CD4-positive, alpha-beta T cell treated with Interleukin-17A for 1 hour (primary cell): Measurements from ENCODE around the gene CACNA1B.

Experiments
- DNase-seq: peaks from one replicate; pipeline ENCODE4 v3.0.0-alpha.2; 2020

CACNA1B gene

GRCh38 chr9:138061631-138062030, 184.0 kb downstream of the CACNA1B start:
- DNase-seq: no peak

DNA sequence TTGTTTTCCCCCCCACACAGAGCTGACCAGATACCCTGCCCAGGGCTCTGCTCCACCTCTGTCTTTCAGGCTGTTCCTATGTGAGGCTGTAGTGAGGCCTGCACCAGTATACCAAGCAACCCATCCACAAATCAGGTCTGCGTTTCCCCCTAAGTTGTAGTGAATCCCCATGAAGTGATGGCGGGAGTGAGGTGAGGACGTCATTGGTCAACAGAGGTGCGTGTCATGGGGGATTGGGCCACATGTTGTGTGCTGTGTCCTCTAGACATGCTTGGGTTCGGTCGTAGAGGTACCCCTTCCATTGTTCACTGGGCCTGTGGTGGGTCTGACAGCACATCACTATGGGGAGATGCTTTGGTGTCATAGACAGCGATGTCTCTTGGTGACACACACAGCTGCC, 184.6 kb downstream of the CACNA1B start:
- DNase-seq: no peak

DNA sequence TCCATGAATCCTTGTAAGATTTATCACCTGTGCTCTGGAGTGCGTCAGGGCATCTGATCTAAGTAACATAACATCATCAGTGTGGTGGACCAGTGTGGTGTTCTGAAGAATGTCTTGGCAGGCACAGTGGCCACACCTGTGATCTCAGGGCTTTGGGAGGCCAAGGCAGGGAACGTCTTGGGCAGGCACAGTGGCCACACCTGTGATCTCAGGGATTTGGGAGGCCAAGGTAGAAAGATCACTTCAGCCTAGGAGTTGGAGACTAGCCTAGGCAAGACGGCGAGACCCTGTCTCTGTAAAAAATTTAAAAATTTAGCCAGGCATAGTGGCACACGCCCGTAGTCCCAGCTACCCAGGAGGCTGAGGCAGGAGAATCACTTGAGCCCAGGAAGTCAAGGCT, 185.5 kb downstream of the CACNA1B start:
- DNase-seq: no peak

DNA sequence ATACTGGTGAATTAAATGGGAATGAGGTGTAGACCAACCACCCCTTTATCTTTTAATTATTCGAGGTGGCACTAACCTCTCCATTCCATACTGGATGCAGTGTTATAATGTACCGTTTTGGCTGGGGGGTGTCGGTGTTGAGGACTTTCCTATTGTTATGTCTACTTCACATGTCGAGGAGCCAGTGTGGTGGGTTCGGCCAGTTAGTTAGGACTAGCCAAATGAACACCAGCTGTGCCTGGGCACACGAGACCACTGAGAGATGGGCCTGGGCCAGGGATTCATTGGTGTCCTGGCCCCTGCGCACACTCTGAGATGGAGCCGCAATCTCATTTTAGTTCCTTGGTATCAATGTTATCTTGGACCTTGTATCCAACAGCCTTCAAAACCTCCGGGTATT, 186.2 kb downstream of the CACNA1B start:
- no peak for DNase-seq

DNA sequence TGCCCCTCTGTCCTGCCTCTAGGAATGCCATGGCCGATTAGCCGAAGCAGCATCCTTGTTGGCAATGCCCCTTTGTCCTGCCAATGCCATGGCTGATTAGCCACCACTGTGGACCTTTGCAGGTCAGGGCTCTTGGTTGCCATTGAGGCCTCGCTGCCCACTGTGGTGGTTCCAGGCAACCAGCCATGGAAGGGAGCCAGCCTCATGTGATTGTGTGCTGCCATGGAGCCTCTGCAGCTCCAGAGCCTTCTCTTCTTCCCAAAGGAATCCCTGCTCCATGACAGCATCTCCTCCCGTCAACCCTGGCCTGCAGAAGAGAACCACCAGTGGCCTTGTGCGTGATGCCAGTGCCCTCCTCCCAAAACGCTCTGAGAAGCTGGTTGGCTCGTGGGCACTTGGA, 187.0 kb downstream of the CACNA1B start:
- no peak for DNase-seq

- no peak for DNase-seq
Measured at GRCh38 chr9:138065287-138065686, 187.7 kb downstream of the CACNA1B start.

DNA sequence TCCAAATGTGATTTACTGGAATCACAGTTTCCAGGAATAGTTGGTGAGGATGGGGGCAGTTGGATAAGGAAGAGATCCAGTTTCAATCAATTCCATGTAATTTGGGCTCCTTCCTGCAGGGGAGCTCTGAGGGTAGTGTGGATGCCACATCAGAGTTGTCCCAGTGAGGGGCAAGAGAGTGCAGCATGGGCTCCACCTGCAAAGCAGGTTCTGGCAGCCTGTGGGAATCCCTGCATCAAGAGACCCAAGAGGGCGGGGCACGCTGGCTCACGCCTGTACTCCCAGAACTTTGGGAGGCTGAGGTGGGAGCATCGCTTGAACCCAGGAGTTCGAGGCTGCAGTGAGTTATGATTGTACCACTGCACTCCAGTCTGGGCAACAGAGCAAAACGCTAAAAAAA, 188.5 kb downstream of the CACNA1B start:
- DNase-seq: no peak

GRCh38 chr9:138067613-138068367, 190.2 kb downstream of the CACNA1B start:
- DNase-seq: no peak

DNA sequence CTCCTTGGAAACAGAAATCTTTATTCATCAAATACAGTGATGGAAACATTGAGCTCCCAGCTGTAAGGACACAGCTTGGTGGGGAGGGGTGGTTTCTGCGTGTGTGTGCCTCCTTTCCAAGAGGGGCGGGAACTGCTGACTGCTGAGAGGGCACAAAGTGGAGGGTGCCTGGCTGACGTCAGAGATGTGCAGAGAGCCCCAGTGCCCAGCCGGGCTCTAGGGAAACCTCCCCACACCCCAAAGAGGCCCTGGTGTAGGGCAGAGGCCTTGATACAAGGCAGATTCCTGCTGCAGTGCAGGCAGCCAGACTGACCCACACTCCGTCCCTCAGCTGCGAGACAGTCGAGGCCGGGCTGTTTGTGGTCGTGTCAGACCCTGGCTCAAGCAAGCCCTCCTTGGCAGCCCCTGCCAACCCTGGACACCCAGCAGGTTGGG, 191.0 kb downstream of the CACNA1B start:
- no peak for DNase-seq

- no peak for DNase-seq
Measured at GRCh38 chr9:138069731-138070456, 192.3 kb downstream of the CACNA1B start.

DNA sequence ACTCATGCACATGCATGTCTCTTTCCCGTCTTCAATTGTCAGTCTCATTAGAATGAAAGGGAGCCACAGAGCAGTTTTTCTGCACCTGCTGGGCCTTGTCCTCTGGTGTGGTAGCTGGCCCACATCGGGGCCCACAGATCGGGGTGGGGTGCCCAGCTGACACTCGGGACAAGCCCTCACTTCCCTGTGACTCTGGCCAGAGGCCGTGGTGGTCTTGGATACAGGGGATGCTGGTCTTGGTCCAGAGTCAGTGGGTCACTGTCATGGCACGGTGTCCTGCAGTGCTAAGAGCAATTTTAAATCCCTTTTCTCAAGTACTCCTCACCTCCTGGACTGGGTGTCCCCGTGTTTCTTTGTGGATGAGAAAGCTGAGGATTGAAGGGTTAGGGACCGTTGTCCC, 193.2 kb downstream of the CACNA1B start:
- no peak for DNase-seq

DNA sequence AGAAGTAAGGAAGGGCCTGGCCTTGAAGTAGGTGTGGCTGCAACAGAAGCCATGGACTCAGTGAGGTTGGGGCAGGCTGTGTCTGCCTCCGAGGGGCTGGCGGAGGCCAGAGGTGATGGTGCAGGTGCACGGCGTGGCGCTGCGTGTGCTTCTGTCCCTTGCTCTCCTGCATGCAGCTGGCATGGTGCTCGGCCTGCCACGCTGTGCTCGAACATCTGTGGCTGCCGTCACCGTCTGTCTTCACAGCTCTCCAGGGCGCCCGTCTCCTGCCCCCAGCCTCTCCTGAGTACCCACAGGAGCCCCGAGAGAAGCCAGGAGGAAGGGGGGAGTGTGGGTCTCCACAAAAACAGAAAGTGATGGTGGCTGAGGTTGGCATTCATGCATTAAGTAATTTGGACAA, 193.7 kb downstream of the CACNA1B start:
- no peak for DNase-seq

- DNase-seq: no peak
Measured at GRCh38 chr9:138071731-138072130, 194.1 kb downstream of the CACNA1B start.

DNA sequence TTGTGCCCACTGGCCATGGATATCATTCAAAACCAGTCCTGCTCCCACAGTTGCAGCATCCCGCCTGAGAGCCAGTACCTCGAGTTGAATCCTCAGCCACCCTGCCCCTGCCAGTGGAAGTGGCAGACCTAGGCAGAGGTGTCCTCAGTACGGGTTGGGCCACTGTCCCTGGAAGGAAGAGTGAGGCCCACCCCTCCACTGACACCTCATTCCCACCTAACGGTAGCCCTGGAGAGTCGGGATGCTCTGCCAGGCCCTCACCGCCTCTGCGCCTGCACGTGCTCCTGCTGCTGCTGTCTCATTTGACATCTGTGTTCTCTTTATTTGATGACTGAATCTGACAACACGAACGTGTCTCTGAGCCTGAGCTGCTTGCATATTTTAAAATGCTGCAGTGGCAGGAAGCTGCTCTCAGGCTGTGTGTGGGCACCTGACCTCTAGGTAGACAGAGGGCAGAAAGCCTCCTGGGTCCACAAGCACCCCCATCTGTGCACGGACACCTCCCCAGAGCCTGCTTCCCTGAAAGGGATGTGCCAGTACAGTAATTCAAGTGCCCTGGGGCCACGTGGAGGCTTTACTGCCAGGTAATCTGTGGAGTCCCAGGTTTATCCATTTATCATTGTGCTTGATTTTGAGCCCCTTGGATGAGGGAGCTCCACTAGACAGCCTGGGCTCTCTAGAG, 194.7 kb downstream of the CACNA1B start:
- DNase-seq: no peak

GRCh38 chr9:138072897-138073296, 195.3 kb downstream of the CACNA1B start:
- DNase-seq: no peak

DNA sequence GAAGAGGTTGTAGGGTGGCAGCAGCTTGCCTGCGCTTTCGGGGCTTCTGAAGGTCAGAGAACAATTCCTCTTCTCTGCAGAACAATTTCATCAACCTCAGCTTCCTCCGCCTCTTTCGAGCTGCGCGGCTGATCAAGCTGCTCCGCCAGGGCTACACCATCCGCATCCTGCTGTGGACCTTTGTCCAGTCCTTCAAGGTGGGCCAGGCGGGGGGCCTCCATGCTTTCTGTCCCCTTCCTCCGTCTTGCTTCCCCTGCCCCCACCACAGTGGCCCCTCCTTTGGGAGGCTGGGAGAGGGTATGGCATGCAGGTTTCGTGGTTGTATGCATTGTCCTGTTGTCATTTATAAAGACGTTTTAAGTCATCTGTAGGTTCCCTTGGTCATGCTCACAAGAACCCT, 195.8 kb downstream of the CACNA1B start:
- DNase-seq: no peak

- no peak for DNase-seq
Measured at GRCh38 chr9:138073808-138074207, 196.2 kb downstream of the CACNA1B start.

DNA sequence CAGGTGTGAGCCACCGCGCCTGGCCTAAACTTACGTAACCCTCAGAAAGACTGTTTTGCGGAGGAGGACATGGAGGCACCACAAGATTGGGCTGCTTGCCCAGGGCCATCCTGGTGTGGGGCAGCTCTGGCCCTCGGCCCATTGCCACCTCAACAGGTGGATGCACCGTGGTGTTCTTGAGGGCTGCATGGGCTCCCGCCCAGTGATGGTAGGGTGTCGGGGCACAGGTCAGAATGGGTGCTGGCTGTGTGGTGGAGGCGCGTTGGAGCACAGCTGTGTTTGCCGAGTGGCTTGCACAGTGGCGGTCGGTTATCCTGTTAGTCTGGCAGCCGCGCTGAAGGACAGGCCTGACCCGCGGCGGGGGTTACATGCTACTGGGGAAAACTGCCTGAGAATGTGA, 196.9 kb downstream of the CACNA1B start:
- DNase-seq: no peak

DNA sequence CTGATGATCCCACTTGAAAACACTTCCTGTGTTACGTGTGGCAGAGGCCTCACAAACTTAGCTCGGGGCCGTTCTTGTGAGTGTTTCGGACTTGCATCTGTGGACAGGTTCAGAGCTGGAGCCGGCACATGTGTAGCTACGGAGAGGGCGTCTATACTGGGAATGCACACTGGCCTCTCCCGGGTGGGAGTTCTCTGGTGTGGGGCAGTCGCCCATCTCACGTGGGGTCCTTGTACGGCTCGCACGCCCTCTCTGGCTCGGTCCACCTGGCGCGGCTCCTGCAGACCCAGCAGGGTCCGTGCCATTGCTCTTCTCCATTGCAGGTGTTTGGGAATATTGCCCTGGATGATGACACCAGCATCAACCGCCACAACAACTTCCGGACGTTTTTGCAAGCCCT, 197.9 kb downstream of the CACNA1B start:
- DNase-seq: no peak

- DNase-seq: no peak
Measured at GRCh38 chr9:138075961-138076649, 198.5 kb downstream of the CACNA1B start.

- no peak for DNase-seq
Measured at GRCh38 chr9:138076650-138077009, 199.0 kb downstream of the CACNA1B start.

GRCh38 chr9:138077126-138077525, 199.5 kb downstream of the CACNA1B start:
- DNase-seq: no peak

DNA sequence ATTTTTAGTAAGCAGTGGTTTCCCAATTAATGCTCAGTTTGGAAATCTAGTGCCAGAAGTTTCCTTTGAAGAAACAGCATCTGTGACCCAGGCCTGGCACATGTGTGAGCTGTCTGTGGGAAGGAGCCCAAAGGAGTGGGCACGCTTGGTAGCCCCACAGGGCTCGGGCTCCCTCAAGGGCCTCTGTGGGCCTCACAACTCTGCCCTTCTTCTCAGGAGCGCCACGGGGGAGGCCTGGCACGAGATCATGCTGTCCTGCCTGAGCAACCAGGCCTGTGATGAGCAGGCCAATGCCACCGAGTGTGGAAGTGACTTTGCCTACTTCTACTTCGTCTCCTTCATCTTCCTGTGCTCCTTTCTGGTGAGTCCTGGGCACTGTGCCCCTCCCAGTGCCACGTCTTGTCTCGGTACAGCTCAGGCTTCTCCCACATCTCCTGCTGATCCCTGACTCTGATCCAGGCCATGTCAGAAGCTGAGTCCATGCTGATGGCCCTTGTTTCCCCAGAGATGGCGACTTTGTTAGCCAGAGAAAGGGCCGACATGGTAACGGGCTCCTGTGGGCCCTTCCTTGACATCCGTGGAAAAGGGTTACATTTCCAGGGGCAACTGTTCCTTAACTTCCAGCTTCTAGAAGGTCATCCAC, 200.4 kb downstream of the CACNA1B start:
- DNase-seq: no peak
